Neural progenitor cell (in vitro differentiated cells): ENCODE results near the gene CACHD1. TPM values are rescaled to one million over a fixed set of nuclear protein-coding genes. Genes with fewer than 3 reads are reported as not detected.

Experiments used
- DNase-seq: peaks from one replicate; pipeline ENCODE4 v3.0.0-alpha.2; 2016; ENCODE audit warnings: low spot score
- H2AFZ ChIP-seq: fragments of 200-600 bp; sonication (generic); replicated peaks from 2 replicates; pipeline ENCODE4 v1.6.1; 2016; ENCODE audit warnings: antibody characterized with exemption
- H3F3A ChIP-seq: fragments of 200-600 bp; sonication (generic); 2 replicates; pipeline ENCODE4 v1.6.1; 2016; ENCODE audit warnings: antibody characterized with exemption, low read depth
- H3K27ac ChIP-seq: fragments of 200-600 bp; sonication (generic); 2 replicates; pipeline ENCODE4 v1.5.1; 2016; ENCODE audit warnings: mild to moderate bottlenecking
- H3K27me3 ChIP-seq: fragments of 200-600 bp; sonication (generic); 2 replicates; pipeline ENCODE4 v1.6.1; 2016; ENCODE audit warnings: mild to moderate bottlenecking, moderate library complexity
- H3K36me3 ChIP-seq: fragments of 200-600 bp; sonication (generic); 2 replicates; pipeline ENCODE4 v1.5.1; 2016
- H3K4me1 ChIP-seq: fragments of 200-600 bp; sonication (generic); 2 replicates; pipeline ENCODE4 v1.6.1; 2016; ENCODE audit warnings: mixed run types
- H3K4me2 ChIP-seq: fragments of 200-600 bp; sonication (generic); 2 replicates; pipeline ENCODE4 v1.6.1; 2016
- H3K4me3 ChIP-seq: fragments of 200-600 bp; sonication (generic); 2 replicates; pipeline ENCODE4 v1.5.1; 2016
- H3K79me2 ChIP-seq: fragments of 200-600 bp; sonication (generic); 2 replicates; pipeline ENCODE4 v1.6.1; 2016; ENCODE audit warnings: low read depth
- H3K9ac ChIP-seq: fragments of 200-600 bp; sonication (generic); 2 replicates; pipeline ENCODE4 v1.6.1; 2016
- H3K9me3 ChIP-seq: fragments of 200-600 bp; sonication (generic); 2 replicates; pipeline ENCODE4 v1.5.1; 2016; ENCODE audit warnings: low read depth
- H4K20me1 ChIP-seq: fragments of 200-600 bp; sonication (generic); 2 replicates; pipeline ENCODE4 v1.6.1; 2016; ENCODE audit warnings: low read depth
- H3K27ac Mint-ChIP-seq: 3 replicates; pipeline ENCODE4 v1.8.0; 2021; ENCODE audit warnings: mixed read lengths
- H3K27me3 Mint-ChIP-seq: 2 replicates; pipeline ENCODE4 v1.8.0; 2022; ENCODE audit warnings: low read depth, mild to moderate bottlenecking, inconsistent platforms, moderate library complexity, mixed read lengths; ENCODE audit not compliant: insufficient read depth
- H3K36me3 Mint-ChIP-seq: 3 replicates; pipeline ENCODE4 v1.8.0; 2021; ENCODE audit warnings: mixed read lengths
- H3K4me1 Mint-ChIP-seq: 3 replicates; pipeline ENCODE4 v1.8.0; 2021; ENCODE audit warnings: mixed read lengths
- H3K4me3 Mint-ChIP-seq: 3 replicates; pipeline ENCODE4 v1.8.0; 2021; ENCODE audit warnings: mild to moderate bottlenecking, moderate library complexity, mixed read lengths
- H3K9me3 Mint-ChIP-seq: 3 replicates; pipeline ENCODE4 v1.8.0; 2020; ENCODE audit warnings: mixed read lengths
- EZH2 ChIP-seq: fragments of 200-600 bp; sonication (generic); IDR thresholded peaks from 2 replicates; pipeline ENCODE4 v1.6.1; 2017; ENCODE audit warnings: antibody characterized with exemption, mild to moderate bottlenecking, moderate library complexity
- EZH2phosphoT487 ChIP-seq: fragments of 200-600 bp; sonication (generic); IDR thresholded peaks from 2 replicates; pipeline ENCODE4 v1.6.1; 2017; ENCODE audit warnings: antibody characterized with exemption
- total RNA-seq: library from RNA; depleted of rRNA; stranded (reverse); fragments of >200 nt; gene quantifications from 2 replicates; pipeline ENCODE4 v1.2.3, GENCODE V29; 2015; ENCODE audit warnings: low replicate concordance
- TF ChIP-seq, protein P1 (sequence below): fragments of 200-600 bp; sonication (generic); IDR thresholded peaks from 2 replicates; pipeline ENCODE4 v1.5.1; 2017; ENCODE audit warnings: antibody characterized with exemption, mild to moderate bottlenecking

CACHD1 gene
- total RNA-seq, 1 donor from 2014 or later = 61.0 TPM

GRCh38 chr1:64705591-64705990 is 235.7 kb downstream of the CACHD1 start:
- Histone ChIP-seq H2AFZ (no peak overlapping the region), H3K9ac (no peak overlapping the region), H3K9me3 (no peaks in the 10 kb centered on the region), H3K4me1 (no peaks in the 10 kb centered on the region), H4K20me1 (no peaks in the 10 kb centered on the region), H3K27me3 (no peaks in the 10 kb centered on the region), H3K36me3 (no peaks in the 10 kb centered on the region), H3K79me2 (no peaks in the 10 kb centered on the region), H3K4me2 (no peak overlapping the region), H3K4me3 (no peak overlapping the region), H3K27ac (no peak overlapping the region), H3F3A (no peaks in the 10 kb centered on the region)
- DNase-seq = no peak
- Mint-ChIP-seq H3K4me1 (no peaks in the 10 kb centered on the region), H3K27ac (no peak overlapping the region), H3K4me3 (no peak overlapping the region), H3K27me3 (peaks cover 2% of the 10 kb centered on the region), H3K9me3 (peaks cover 4% of the 10 kb centered on the region), H3K36me3 (no peaks in the 10 kb centered on the region)
- TF ChIP-seq EZH2 (no peak), EZH2phosphoT487 (no peak)
- TF ChIP-seq, protein P1, sequence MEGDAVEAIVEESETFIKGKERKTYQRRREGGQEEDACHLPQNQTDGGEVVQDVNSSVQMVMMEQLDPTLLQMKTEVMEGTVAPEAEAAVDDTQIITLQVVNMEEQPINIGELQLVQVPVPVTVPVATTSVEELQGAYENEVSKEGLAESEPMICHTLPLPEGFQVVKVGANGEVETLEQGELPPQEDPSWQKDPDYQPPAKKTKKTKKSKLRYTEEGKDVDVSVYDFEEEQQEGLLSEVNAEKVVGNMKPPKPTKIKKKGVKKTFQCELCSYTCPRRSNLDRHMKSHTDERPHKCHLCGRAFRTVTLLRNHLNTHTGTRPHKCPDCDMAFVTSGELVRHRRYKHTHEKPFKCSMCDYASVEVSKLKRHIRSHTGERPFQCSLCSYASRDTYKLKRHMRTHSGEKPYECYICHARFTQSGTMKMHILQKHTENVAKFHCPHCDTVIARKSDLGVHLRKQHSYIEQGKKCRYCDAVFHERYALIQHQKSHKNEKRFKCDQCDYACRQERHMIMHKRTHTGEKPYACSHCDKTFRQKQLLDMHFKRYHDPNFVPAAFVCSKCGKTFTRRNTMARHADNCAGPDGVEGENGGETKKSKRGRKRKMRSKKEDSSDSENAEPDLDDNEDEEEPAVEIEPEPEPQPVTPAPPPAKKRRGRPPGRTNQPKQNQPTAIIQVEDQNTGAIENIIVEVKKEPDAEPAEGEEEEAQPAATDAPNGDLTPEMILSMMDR = no peak

DNA sequence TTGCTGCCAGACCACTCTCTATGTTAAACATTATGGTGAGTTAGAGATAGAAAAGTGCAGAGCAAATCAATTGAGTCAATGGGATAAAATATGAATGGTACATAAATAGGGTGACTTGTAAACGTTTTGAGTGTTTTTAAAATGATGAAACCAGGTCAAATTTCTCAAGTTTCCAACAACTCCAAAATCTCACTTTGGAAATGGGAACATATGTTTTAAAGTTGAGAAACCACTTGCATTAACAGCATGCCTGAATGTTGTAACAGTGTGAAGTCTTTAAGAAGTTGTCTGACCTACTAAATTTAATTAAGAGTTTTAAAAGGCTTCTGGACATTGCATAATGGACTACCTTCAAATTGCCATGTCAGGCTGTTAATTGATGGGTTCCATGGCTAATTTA is 241.3 kb downstream of the CACHD1 start:
- Histone ChIP-seq H3K79me2 (no peaks in the 10 kb centered on the region), H2AFZ (no peak overlapping the region), H3K9ac (no peak overlapping the region), H3K27ac (no peak overlapping the region), H3K4me2 (no peak overlapping the region), H3K27me3 (no peaks in the 10 kb centered on the region), H3K9me3 (no peaks in the 10 kb centered on the region), H3K4me1 (no peaks in the 10 kb centered on the region), H4K20me1 (no peaks in the 10 kb centered on the region), H3F3A (no peaks in the 10 kb centered on the region), H3K36me3 (no peaks in the 10 kb centered on the region), H3K4me3 (no peak overlapping the region)
- Mint-ChIP-seq H3K4me1 (no peaks in the 10 kb centered on the region), H3K4me3 (no peak overlapping the region), H3K36me3 (no peaks in the 10 kb centered on the region), H3K9me3 (no peaks in the 10 kb centered on the region), H3K27ac (no peak overlapping the region), H3K27me3 (no peaks in the 10 kb centered on the region)
- TF ChIP-seq EZH2phosphoT487 (no peak), EZH2 (no peak)
- TF ChIP-seq, protein P1 = no peak
- DNase-seq = no peak

DNA sequence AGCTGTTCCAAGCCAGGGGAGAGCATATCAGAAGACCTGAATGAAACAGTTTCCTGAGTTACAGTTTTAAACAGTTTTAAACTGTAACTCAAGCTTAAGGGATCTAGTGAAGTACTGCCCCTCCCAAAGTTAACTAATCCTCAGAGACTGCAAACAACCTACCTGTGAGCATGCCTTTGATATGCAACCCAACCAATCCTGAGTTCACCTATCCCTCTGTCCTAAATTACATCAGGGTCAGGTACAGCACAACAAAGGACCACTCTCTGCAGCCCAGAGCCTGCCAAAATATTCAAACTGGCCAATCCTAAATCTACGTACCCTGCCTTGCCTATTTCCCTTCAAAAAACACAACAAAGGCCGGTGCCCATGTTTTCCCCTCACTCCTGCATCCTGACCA is 242.1 kb downstream of the CACHD1 start:
- no peak overlapping the region for H2AFZ ChIP-seq
- H3K4me1 ChIP-seq = no peaks in the 10 kb centered on the region
- no peaks in the 10 kb centered on the region for H3F3A ChIP-seq
- Mint-ChIP-seq H3K4me1 (no peaks in the 10 kb centered on the region), H3K27me3 (no peaks in the 10 kb centered on the region), H3K27ac (no peak overlapping the region), H3K36me3 (no peaks in the 10 kb centered on the region), H3K9me3 (peaks cover 4% of the 10 kb centered on the region), H3K4me3 (no peak overlapping the region)
- H3K9me3 ChIP-seq = no peaks in the 10 kb centered on the region
- no peaks in the 10 kb centered on the region for H3K36me3 ChIP-seq
- no peak for DNase-seq
- H3K4me2 ChIP-seq = no peak overlapping the region
- no peak overlapping the region for H3K27ac ChIP-seq
- no peak overlapping the region for H3K9ac ChIP-seq
- no peaks in the 10 kb centered on the region for H3K79me2 ChIP-seq
- H4K20me1 ChIP-seq = no peaks in the 10 kb centered on the region
- H3K4me3 ChIP-seq = no peak overlapping the region
- H3K27me3 ChIP-seq = no peaks in the 10 kb centered on the region
- TF ChIP-seq EZH2 (no peak), EZH2phosphoT487 (no peak)
- TF ChIP-seq, protein P1 = no peak

DNA sequence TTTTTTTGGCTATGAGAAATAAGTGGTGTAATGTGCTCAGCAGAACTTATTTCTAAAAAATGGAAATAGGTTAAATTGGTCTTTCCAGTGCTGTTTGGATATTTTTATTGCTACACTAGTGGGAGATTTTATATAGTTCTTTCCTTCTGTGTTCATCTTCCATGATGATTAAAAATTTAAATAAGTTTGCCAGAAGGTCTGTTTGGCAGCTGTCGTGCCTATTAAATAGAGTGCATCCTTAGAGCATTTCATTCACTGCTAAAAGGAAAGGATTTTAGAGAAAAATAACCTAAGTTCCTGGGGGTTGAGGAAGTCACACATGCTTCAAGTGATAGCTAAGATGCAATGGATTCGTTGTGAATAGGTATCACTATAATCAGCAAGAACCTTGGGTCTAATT is 245.3 kb downstream of the CACHD1 start:
- Mint-ChIP-seq H3K27ac (no peak overlapping the region), H3K27me3 (no peaks in the 10 kb centered on the region), H3K36me3 (no peaks in the 10 kb centered on the region), H3K9me3 (peaks cover 13% of the 10 kb centered on the region), H3K4me3 (no peak overlapping the region), H3K4me1 (no peaks in the 10 kb centered on the region)
- TF ChIP-seq, protein P1 = no peak
- no peak for TF ChIP-seq EZH2
- no peak for TF ChIP-seq EZH2phosphoT487
- no peak overlapping the region for H3K27ac ChIP-seq
- no peak overlapping the region for H3K9ac ChIP-seq
- H3K4me1 ChIP-seq = no peaks in the 10 kb centered on the region
- H3K36me3 ChIP-seq = no peaks in the 10 kb centered on the region
- H4K20me1 ChIP-seq = no peaks in the 10 kb centered on the region
- H2AFZ ChIP-seq = no peak overlapping the region
- DNase-seq = no peak
- H3K79me2 ChIP-seq = no peaks in the 10 kb centered on the region
- no peaks in the 10 kb centered on the region for H3K9me3 ChIP-seq
- H3K4me2 ChIP-seq = no peak overlapping the region
- no peak overlapping the region for H3K4me3 ChIP-seq
- H3K27me3 ChIP-seq = no peaks in the 10 kb centered on the region
- no peaks in the 10 kb centered on the region for H3F3A ChIP-seq
